Endodermal cell (in vitro differentiated cells): Measurements from ENCODE around the gene C18orf63. TPM values are rescaled to one million over a fixed set of nuclear protein-coding genes. Genes with fewer than 3 reads are reported as not detected.

Source experiments
- DNase-seq: peaks from one replicate; pipeline ENCODE4 v3.0.0-alpha.2; 2017
- H3K27ac ChIP-seq: 2 replicates; pipeline ENCODE4 v1.5.1; 2013; ENCODE audit warnings: mild to moderate bottlenecking, low read depth, low read length, moderate library complexity
- H3K27me3 ChIP-seq: 2 replicates; pipeline ENCODE4 v1.6.1; 2013; ENCODE audit warnings: mild to moderate bottlenecking, low read length, moderate library complexity; ENCODE audit not compliant: insufficient read depth, control insufficient read depth, poor library complexity, severe bottlenecking
- H3K36me3 ChIP-seq: 2 replicates; pipeline ENCODE4 v1.7.0; 2013; ENCODE audit warnings: mild to moderate bottlenecking, low read length, moderate library complexity; ENCODE audit not compliant: control insufficient read depth, insufficient read depth
- H3K4me1 ChIP-seq: one replicate; pipeline ENCODE4 v1.7.0; 2013; ENCODE audit warnings: low read length; ENCODE audit not compliant: control insufficient read depth, insufficient read depth
- H3K4me3 ChIP-seq: 2 replicates; pipeline ENCODE4 v1.5.1; 2013; ENCODE audit warnings: mild to moderate bottlenecking, low read length, moderate library complexity
- H3K9ac ChIP-seq: 2 replicates; pipeline ENCODE4 v1.6.1; 2013; ENCODE audit warnings: mild to moderate bottlenecking, low read length, moderate library complexity; ENCODE audit not compliant: poor library complexity, severe bottlenecking; ENCODE audit errors: extremely low read depth
- H3K9me3 ChIP-seq: 2 replicates; pipeline ENCODE4 v1.6.1; 2013; ENCODE audit warnings: mild to moderate bottlenecking, low read length, moderate library complexity; ENCODE audit not compliant: control insufficient read depth
- H3K27ac Mint-ChIP-seq: 2 replicates; pipeline ENCODE4 v1.8.0; 2020; ENCODE audit warnings: mixed read lengths
- H3K27me3 Mint-ChIP-seq: 2 replicates; pipeline ENCODE4 v1.8.0; 2021; ENCODE audit warnings: mild to moderate bottlenecking, mixed read lengths; ENCODE audit not compliant: insufficient read depth
- H3K36me3 Mint-ChIP-seq: 2 replicates; pipeline ENCODE4 v1.8.0; 2020; ENCODE audit warnings: low read depth, mixed read lengths
- H3K4me1 Mint-ChIP-seq: 2 replicates; pipeline ENCODE4 v1.8.0; 2020; ENCODE audit warnings: mixed read lengths
- H3K4me3 Mint-ChIP-seq: 2 replicates; pipeline ENCODE4 v1.8.0; 2020; ENCODE audit warnings: mild to moderate bottlenecking, moderate library complexity, mixed read lengths
- H3K9me3 Mint-ChIP-seq: 2 replicates; pipeline ENCODE4 v1.8.0; 2020; ENCODE audit warnings: mild to moderate bottlenecking, mixed read lengths
- WGBS, 2 experiments: methylation state at CpG; one replicate each; pipeline versions ENCODE4 v1.1.5 to v1.1.7; 2013; ENCODE audit warnings: missing lambda C conversion rate in 2 of 2, mixed read lengths in 1 of 2; ENCODE audit not compliant: insufficient coverage in 1 of 2, insufficient read length in 1 of 2; 5-methylcytosine and 5-hydroxymethylcytosine counted together
- total RNA-seq, 2 donors: library from RNA; stranded (reverse); fragmentation: NEBNext Ultra II Directional in 1 of 2; extraction: Animal tissue kit (Norgen Biotek cat#: 25700) in 1 of 2; gene quantifications; 2 replicates in 1 of 2; 3 replicates in 1 of 2; pipeline ENCODE4 v1.2.1, GENCODE V29; 2021
- TF ChIP-seq, protein P1 (sequence below): fragments of 200-600 bp; sonication (generic); conservative IDR thresholded peaks from 2 replicates; pipeline ENCODE4 v1.5.0; 2021; ENCODE audit warnings: antibody characterized with exemption, mild to moderate bottlenecking

The C18orf63 gene
- total RNA-seq, 2 donors from 2014 or later, result not detected

DNA sequence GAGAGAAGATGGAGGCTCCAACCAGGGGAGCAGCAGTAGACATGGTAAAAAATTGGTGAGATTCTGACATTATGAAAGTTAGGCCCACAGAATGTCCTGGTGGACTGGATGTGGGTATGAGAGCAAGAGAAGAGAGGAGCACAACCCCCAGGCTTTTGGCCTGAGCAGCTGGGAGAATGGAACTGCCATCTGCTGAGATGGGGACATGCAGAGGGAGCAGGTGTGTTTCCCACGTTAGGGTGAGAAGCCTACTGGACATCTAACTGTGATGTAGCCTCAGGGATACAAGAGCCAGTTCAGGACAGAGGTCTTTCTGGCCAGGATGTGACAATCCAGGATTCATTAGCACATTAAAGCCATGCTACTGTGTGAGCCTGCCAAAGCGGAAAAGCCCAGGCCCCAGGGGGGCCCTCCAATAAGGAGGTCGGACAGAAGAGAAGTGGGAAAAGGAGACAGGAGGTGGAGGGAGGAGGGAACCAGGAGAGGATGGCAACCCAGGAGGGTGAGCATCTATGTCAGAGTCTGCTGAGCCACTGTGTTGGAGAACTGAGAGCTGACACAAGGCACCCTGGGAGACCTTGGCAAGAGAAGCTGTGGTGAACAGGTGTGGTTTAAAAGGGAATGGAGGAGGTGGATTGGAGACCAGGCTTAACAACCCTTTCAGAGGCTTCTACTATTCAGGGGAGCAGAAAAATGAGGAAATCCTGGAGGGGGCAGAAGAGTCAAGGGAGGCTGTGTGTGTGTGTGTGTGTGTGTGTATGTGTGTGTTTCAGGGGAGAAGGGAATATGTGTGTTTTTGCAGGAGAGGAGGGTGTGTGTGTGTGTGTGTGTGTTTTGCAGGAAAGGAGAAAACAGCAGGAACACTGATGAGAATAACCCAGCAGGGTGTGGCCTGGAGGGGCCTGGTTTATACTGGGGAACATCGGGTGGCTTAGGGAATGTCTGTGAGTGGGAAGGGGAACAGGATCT is 34.3 kb upstream of the C18orf63 start:
- Histone ChIP-seq H3K27me3 (no peaks in the 10 kb centered on the region), H3K36me3 (no peaks in the 10 kb centered on the region), H3K4me3 (no peak overlapping the region), H3K9ac (no peak overlapping the region), H3K9me3 (no peaks in the 10 kb centered on the region), H3K4me1 (no peaks in the 10 kb centered on the region), H3K27ac (peak overlapping the region; percentile 51)
- peaks cover 2% of the 10 kb centered on the region for H3K9me3 Mint-ChIP-seq
- 45 to 55% methylated on average over 3 to 4 of the region's 4 CpGs for WGBS, 2 experiments
- peak overlapping the region; percentile 31 for H3K4me3 Mint-ChIP-seq
- peaks cover 54% of the 10 kb centered on the region for H3K4me1 Mint-ChIP-seq
- H3K27me3 Mint-ChIP-seq, result no peaks in the 10 kb centered on the region
- peak; percentile 82 for DNase-seq
- H3K36me3 Mint-ChIP-seq, result peaks cover 19% of the 10 kb centered on the region
- peak overlapping the region; percentile 32 for H3K27ac Mint-ChIP-seq
- TF ChIP-seq, protein P1, sequence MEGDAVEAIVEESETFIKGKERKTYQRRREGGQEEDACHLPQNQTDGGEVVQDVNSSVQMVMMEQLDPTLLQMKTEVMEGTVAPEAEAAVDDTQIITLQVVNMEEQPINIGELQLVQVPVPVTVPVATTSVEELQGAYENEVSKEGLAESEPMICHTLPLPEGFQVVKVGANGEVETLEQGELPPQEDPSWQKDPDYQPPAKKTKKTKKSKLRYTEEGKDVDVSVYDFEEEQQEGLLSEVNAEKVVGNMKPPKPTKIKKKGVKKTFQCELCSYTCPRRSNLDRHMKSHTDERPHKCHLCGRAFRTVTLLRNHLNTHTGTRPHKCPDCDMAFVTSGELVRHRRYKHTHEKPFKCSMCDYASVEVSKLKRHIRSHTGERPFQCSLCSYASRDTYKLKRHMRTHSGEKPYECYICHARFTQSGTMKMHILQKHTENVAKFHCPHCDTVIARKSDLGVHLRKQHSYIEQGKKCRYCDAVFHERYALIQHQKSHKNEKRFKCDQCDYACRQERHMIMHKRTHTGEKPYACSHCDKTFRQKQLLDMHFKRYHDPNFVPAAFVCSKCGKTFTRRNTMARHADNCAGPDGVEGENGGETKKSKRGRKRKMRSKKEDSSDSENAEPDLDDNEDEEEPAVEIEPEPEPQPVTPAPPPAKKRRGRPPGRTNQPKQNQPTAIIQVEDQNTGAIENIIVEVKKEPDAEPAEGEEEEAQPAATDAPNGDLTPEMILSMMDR, result no peak

DNA sequence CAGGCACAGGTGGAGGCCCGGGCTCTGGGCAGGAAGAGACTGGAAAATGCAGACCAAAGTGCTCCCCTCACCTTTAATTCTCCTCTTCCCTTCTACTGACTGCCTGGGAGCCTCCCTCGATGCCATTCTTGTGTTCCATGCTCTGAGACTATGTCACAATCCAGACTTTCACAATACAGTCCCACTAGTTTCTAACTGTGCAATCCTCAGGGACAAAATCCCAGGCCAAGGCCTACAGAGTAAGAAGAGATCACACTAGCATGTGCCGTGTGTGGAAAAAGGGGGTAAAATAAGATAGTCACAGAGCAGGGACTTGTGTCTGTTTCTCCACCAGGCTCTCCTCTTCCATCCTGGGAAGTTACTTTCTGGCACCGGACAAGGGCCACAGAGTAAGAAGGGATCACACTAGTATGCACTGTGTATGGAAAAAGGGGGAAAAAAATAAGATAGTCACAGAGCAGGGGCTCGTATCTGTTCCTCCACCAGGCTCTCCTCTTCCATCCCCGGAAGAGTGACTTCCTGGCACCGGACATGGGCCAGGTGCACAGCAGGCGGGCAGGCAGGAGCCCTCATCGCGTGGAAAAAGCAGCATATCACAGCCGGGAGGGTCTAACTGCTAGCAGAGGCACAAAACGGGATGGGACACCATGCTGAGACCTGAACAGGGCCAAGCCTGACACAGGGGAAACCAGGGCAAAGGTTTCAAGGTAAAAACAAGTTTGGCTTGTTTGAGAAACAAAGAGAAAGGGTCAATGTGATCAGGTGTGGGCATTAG is 33.5 kb upstream of the C18orf63 start:
- H3K36me3 Mint-ChIP-seq, result peaks cover 11% of the 10 kb centered on the region
- peak; percentile 63 for DNase-seq
- Histone ChIP-seq H3K27me3 (no peaks in the 10 kb centered on the region), H3K9me3 (no peaks in the 10 kb centered on the region), H3K36me3 (no peaks in the 10 kb centered on the region), H3K4me1 (no peaks in the 10 kb centered on the region), H3K4me3 (no peak overlapping the region), H3K27ac (no peak overlapping the region), H3K9ac (no peak overlapping the region)
- no peaks in the 10 kb centered on the region for H3K27me3 Mint-ChIP-seq
- peaks cover 2% of the 10 kb centered on the region for H3K9me3 Mint-ChIP-seq
- TF ChIP-seq, protein P1, result no peak
- 67 to 76% methylated on average over 7 to 12 of the region's 12 CpGs for WGBS, 2 experiments
- peaks cover 56% of the 10 kb centered on the region for H3K4me1 Mint-ChIP-seq
- H3K27ac Mint-ChIP-seq, result peak overlapping the region; percentile 32
- H3K4me3 Mint-ChIP-seq, result peak overlapping the region; percentile 31

DNA sequence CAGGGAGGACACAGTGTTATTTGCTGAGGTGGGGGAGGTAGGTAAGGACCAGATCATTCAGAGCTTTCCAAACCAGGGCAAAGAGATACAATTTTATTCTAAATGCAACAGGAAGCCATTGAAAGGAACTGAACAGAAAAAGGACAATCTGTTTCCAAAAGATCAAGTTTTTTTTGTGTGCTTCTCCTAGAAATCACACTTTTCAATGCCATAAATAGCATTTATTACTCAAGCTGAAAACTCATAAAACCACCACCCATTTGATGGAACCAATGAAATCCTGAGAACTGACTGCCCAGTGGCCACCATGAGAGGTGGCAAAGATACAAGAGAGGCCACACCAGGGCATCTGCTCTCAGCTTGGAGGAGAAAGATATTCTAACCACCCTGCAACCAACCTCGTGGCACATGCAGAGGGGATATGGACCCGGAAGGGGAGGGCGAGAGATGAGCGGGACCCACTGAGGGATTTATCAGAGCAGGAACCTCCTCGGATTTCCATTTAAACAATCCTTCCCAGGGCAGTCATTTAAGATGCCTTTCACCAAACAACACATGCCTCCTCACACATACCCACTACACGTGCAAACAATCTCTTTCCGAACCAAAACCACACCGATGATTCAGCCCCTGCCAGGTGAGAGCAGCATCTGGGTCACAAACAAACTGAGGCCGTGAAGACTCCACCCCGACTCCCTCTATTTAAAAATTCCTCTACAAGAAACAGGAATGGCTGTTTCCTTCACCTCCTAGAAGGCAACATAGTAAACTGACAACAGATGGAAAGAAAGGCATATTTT is 32.7 kb upstream of the C18orf63 start:
- no peak for DNase-seq
- H3K9me3 ChIP-seq, result no peaks in the 10 kb centered on the region
- 83 to 100% methylated on average over 1 to 10 of the region's 10 CpGs for WGBS, 2 experiments
- Mint-ChIP-seq H3K27ac (peak overlapping the region; percentile 56), H3K36me3 (peaks cover 5% of the 10 kb centered on the region), H3K9me3 (no peaks in the 10 kb centered on the region), H3K4me3 (peak overlapping the region; percentile 31), H3K4me1 (peaks cover 54% of the 10 kb centered on the region), H3K27me3 (no peaks in the 10 kb centered on the region)
- TF ChIP-seq, protein P1, result no peak
- no peak overlapping the region for H3K9ac ChIP-seq
- no peaks in the 10 kb centered on the region for H3K36me3 ChIP-seq
- H3K4me3 ChIP-seq, result no peak overlapping the region
- H3K27ac ChIP-seq, result no peak overlapping the region
- H3K27me3 ChIP-seq, result no peaks in the 10 kb centered on the region
- no peaks in the 10 kb centered on the region for H3K4me1 ChIP-seq
